Peyer's patch (tissue), 4 donors: Measurements from ENCODE around the gene TBX18. TPM values are rescaled to one million over a fixed set of nuclear protein-coding genes. Genes with fewer than 3 reads are reported as not detected.

Source experiments
- DNase-seq, 3 donors: peaks; one replicate each; pipeline ENCODE4 v3.0.0-alpha.2; 2017 to 2019
- H3K27ac ChIP-seq, 4 donors: fragments of 200-600 bp; sonication (generic); one replicate each; pipeline ENCODE4 v1.5.1; 2016 to 2019
- H3K27me3 ChIP-seq, 2 donors: fragments of 200-600 bp; sonication (generic); one replicate each; pipeline ENCODE4 v1.5.1; 2019
- H3K36me3 ChIP-seq, 3 donors: fragments of 200-600 bp; sonication (generic); one replicate each; pipeline ENCODE4 v1.5.1; 2016 to 2019
- H3K4me1 ChIP-seq, 4 donors: fragments of 200-600 bp; sonication (generic); one replicate each; pipeline ENCODE4 v1.5.1; 2016 to 2019
- H3K4me3 ChIP-seq, 4 donors: fragments of 200-600 bp; sonication (generic); 1 replicate in 3 of 4; 2 replicates in 1 of 4; pipeline ENCODE4 v1.5.1; 2016 to 2019; ENCODE audit warnings: mild to moderate bottlenecking in 1 of 4
- H3K9me3 ChIP-seq, 4 donors: fragments of 200-600 bp; sonication (generic); one replicate each; pipeline ENCODE4 v1.5.1; 2016 to 2019; ENCODE audit warnings: mild to moderate bottlenecking in 1 of 4
- POLR2A ChIP-seq, 2 donors: fragments of 450-650 bp; IDR thresholded peaks; one replicate each; pipeline ENCODE4 v1.5.1; 2017; ENCODE audit warnings: antibody characterized with exemption in 2 of 2, mild to moderate bottlenecking in 2 of 2, moderate library complexity in 2 of 2
- total RNA-seq, 4 donors: library from RNA; depleted of rRNA; stranded (reverse); fragments of >200 nt; gene quantifications; one replicate each; pipeline ENCODE4 v1.1.0, GENCODE V29; 2016
- TF ChIP-seq, protein P1 (sequence below), 6 experiments: fragments of 450-650 bp in 4 of 6; fragments of 200-600 bp in 2 of 6; sonication (generic) in 1 of 6; IDR thresholded peaks; one replicate each; pipeline ENCODE4 v1.5.1; 2017 to 2019; ENCODE audit warnings: antibody characterized with exemption in 6 of 6, mild to moderate bottlenecking in 3 of 6, moderate library complexity in 1 of 6

TBX18 gene
- total RNA-seq, 4 donors from 2014 or later: 0.57 to 4.2 (median 1.9) TPM; not detected in 1

DNA sequence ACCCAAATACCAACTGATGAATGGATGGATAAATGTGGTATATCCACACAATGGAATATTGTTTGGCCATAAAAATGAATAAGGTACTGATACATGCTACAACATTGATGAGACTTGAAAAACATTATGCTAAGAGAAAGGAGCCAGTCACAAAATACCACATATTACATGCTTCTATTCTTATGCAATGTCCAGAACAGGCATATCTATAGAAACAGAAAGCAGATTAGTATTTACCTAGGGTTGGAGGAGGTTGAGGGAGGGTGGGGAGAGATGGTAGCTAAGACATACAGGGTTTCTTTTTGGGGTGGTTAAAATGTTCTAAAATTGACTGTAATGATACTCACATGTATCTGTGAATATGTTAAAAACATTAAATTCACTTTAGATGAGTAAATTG lies 24.8 kb upstream of the TBX18 start:
- DNase-seq: no peak
- H3K36me3 ChIP-seq: no peaks in the 10 kb centered on the region
- H3K27me3 ChIP-seq: no peaks in the 10 kb centered on the region
- H3K27ac ChIP-seq: no peak overlapping the region
- TF ChIP-seq POLR2A (IDR thresholded peaks at IDR 0.05): no peak
- TF ChIP-seq, protein P1, sequence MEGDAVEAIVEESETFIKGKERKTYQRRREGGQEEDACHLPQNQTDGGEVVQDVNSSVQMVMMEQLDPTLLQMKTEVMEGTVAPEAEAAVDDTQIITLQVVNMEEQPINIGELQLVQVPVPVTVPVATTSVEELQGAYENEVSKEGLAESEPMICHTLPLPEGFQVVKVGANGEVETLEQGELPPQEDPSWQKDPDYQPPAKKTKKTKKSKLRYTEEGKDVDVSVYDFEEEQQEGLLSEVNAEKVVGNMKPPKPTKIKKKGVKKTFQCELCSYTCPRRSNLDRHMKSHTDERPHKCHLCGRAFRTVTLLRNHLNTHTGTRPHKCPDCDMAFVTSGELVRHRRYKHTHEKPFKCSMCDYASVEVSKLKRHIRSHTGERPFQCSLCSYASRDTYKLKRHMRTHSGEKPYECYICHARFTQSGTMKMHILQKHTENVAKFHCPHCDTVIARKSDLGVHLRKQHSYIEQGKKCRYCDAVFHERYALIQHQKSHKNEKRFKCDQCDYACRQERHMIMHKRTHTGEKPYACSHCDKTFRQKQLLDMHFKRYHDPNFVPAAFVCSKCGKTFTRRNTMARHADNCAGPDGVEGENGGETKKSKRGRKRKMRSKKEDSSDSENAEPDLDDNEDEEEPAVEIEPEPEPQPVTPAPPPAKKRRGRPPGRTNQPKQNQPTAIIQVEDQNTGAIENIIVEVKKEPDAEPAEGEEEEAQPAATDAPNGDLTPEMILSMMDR (IDR thresholded peaks at IDR 0.05): no peak
- no peak overlapping the region for H3K4me3 ChIP-seq
- H3K4me1 ChIP-seq: no peaks in the 10 kb centered on the region
- no peaks in the 10 kb centered on the region for H3K9me3 ChIP-seq

DNA sequence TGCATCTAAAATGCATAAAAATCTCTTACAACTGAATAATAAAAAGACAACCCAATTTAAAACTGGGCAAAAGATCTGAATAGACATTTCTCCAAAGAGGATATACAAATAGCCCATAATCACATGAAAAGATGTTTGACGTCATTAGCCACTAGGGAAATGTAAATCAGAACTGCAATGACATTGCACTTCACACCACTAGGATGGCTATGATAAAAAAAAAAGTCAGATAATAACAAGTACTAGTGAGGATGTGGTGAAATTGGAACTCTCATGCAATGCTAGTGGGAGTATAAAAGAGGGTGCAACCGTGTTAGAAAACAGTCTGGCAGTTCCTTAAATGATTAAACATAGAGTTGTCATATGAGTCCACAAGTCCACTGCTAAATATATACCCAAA lies 24.3 kb upstream of the TBX18 start:
- TF ChIP-seq, protein P1 (IDR thresholded peaks at IDR 0.05): no peak
- TF ChIP-seq POLR2A (IDR thresholded peaks at IDR 0.05): no peak
- Histone ChIP-seq H3K4me3 (no peak overlapping the region), H3K27ac (no peak overlapping the region), H3K27me3 (no peaks in the 10 kb centered on the region), H3K9me3 (no peaks in the 10 kb centered on the region), H3K4me1 (no peaks in the 10 kb centered on the region), H3K36me3 (no peaks in the 10 kb centered on the region)
- no peak for DNase-seq

DNA sequence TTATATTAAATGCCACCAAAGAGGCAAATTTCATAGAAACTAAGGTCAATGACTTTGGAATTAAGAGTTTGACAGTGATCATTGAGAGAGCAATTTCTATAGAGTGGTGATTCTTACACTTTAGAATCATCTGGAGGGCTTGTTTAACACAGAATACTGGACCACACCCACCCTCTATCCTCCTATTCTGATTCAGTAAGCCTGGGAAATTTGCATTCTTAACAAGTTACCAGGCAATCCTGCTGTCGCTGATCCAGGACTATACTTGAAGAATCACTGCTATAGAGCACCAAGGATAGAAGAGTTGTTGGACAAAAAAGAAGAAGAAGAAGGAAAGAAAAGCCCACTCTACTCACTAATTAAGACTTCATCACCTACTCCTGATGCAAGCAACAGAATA lies 21.3 kb upstream of the TBX18 start:
- TF ChIP-seq, protein P1 (IDR thresholded peaks at IDR 0.05): no peak
- no peaks in the 10 kb centered on the region for H3K27me3 ChIP-seq
- no peaks in the 10 kb centered on the region for H3K4me1 ChIP-seq
- no peaks in the 10 kb centered on the region for H3K9me3 ChIP-seq
- no peak for DNase-seq
- H3K36me3 ChIP-seq: no peaks in the 10 kb centered on the region
- H3K4me3 ChIP-seq: no peak overlapping the region
- H3K27ac ChIP-seq: no peak overlapping the region

DNA sequence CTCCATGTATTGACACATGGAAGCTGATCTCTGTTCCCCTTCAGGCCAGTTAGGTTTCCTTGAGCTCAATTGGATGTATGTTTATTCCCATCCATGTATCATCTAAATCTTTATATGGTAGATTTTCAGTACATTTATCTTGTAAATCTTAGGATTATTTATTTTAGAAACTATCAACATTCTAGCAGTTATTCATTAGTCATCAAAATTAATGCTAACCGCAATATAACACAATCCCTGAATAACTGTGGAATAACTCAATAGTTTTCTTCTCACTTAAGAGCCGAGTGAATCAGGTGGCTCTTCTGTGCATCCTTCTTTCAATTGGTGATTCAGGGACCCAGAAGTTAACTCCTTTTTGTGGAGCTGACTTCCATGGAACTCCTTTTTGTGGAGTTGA lies 15.5 kb upstream of the TBX18 start:
- Histone ChIP-seq H3K36me3 (no peaks in the 10 kb centered on the region), H3K9me3 (no peaks in the 10 kb centered on the region), H3K4me3 (no peak overlapping the region), H3K27me3 (peaks cover 0 to 2% of the 10 kb centered on the region in 2 donors), H3K27ac (no peak overlapping the region), H3K4me1 (peaks cover 0 to 2% (median 0%) of the 10 kb centered on the region in 4 donors)
- TF ChIP-seq POLR2A (IDR thresholded peaks at IDR 0.05): no peak
- TF ChIP-seq, protein P1 (IDR thresholded peaks at IDR 0.05): no peak
- no peak for DNase-seq

DNA sequence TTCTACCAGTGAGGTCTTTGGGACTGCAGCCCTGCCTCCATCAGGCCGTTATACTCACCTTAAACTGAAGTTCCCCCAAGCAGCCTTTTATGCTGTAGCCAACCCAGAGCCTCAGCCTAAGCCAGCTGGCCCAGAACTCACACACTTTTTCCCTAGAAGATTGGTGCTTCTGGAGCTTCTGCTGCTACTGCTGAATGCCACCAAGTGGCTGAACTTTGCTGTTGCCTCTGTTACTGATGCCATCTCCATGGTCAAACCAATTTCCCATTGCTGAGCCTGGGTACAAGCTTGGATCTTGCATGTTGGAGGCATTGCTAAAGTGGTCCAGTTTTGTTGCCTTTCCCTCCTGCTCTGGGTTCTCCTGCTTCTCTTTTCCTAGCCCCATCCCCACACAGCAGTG lies 15.0 kb upstream of the TBX18 start:
- TF ChIP-seq, protein P1 (IDR thresholded peaks at IDR 0.05): no peak
- TF ChIP-seq POLR2A (IDR thresholded peaks at IDR 0.05): no peak
- peaks cover 0 to 7% (median 0%) of the 10 kb centered on the region in 4 donors for H3K4me1 ChIP-seq

DNA sequence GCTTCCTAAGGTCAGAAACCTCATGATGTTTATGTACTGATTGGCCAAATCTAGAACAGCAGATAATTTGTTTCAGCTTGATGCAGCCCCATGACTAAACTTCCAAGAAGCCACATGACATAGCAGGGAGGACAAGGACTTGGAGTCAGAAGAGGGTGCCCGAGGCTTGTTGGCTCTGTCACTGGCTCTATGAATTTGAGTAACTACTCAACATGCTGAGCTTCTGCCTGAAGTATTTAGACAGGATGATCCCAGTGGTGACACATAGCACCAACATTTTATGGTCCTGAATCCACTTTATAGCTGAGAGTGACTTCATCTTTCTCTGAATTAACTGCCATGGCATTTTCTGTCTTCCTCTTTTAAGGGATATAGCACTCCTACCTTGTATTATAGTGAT lies 13.5 kb upstream of the TBX18 start:
- no peaks in the 10 kb centered on the region for H3K9me3 ChIP-seq
- TF ChIP-seq, protein P1 (IDR thresholded peaks at IDR 0.05): no peak
- no peak for TF ChIP-seq POLR2A (IDR thresholded peaks at IDR 0.05)
- H3K27ac ChIP-seq: no peak overlapping the region
- H3K4me1 ChIP-seq: peaks cover 0 to 20% (median 0%) of the 10 kb centered on the region in 4 donors
- H3K4me3 ChIP-seq: no peak overlapping the region
- H3K36me3 ChIP-seq: no peaks in the 10 kb centered on the region
- H3K27me3 ChIP-seq: peaks cover 0 to 22% of the 10 kb centered on the region in 2 donors
- no peak for DNase-seq

More for the DNA sequence above, 15.0 kb upstream of the TBX18 start:
- DNase-seq: no peak
- Histone ChIP-seq H3K27ac (no peak overlapping the region), H3K4me3 (no peak overlapping the region), H3K36me3 (no peaks in the 10 kb centered on the region), H3K27me3 (peaks cover 0 to 7% of the 10 kb centered on the region in 2 donors), H3K9me3 (no peaks in the 10 kb centered on the region)
